ENCODE data around the gene ELP5. TPM values are rescaled to one million over a fixed set of nuclear protein-coding genes. Genes with fewer than 3 reads are reported as not detected.

ELP5 gene
- total RNA-seq, 4 donors from 2014 or later: 29.6 to 36.8 (median 33.8) TPM

DNA sequence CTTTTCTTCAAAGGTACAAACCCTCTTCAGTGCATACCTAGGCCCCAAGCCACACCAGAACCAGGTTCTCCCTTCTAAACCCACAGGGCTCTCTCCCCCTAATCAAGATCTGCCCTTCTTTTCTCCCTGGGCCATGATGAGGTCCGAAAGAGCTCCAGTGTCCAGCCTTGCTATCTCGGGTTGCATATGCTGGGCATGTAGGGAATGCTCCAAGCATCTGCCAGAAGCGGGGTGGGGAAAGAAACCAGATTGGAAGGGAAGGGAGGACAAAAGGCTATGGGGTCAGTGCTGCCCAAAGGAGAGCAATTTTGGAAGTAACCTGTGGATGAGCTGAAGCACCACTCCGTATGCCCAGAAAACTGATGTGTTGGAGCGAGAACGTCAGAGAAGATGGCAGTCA lies 2.8 kb upstream of the ELP5 start:
- Histone ChIP-seq H3K27ac (no peak overlapping the region), H3K4me1 (peaks cover 5 to 63% (median 27%) of the 10 kb centered on the region in 3 donors), H3K27me3 (no peaks in the 10 kb centered on the region), H3K36me3 (peaks cover 0 to 31% of the 10 kb centered on the region in 2 donors), H3K9me3 (no peaks in the 10 kb centered on the region), H3K4me3 (peak overlapping the region in 1 of 2 donors; percentile 94)
- TF ChIP-seq EP300 (IDR thresholded peaks at IDR 0.05) (no peak), POLR2AphosphoS5 (IDR thresholded peaks at IDR 0.05) (no peak), POLR2A (IDR thresholded peaks at IDR 0.05) (no peak)
- TF ChIP-seq, protein P1, sequence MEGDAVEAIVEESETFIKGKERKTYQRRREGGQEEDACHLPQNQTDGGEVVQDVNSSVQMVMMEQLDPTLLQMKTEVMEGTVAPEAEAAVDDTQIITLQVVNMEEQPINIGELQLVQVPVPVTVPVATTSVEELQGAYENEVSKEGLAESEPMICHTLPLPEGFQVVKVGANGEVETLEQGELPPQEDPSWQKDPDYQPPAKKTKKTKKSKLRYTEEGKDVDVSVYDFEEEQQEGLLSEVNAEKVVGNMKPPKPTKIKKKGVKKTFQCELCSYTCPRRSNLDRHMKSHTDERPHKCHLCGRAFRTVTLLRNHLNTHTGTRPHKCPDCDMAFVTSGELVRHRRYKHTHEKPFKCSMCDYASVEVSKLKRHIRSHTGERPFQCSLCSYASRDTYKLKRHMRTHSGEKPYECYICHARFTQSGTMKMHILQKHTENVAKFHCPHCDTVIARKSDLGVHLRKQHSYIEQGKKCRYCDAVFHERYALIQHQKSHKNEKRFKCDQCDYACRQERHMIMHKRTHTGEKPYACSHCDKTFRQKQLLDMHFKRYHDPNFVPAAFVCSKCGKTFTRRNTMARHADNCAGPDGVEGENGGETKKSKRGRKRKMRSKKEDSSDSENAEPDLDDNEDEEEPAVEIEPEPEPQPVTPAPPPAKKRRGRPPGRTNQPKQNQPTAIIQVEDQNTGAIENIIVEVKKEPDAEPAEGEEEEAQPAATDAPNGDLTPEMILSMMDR (IDR thresholded peaks at IDR 0.05): no peak
- WGBS, 2 donors (ENCODE audit: low coverage in 1 of 2): 85 to 93% methylated on average over 5 of the region's 6 CpGs
- no peak for ATAC-seq

DNA sequence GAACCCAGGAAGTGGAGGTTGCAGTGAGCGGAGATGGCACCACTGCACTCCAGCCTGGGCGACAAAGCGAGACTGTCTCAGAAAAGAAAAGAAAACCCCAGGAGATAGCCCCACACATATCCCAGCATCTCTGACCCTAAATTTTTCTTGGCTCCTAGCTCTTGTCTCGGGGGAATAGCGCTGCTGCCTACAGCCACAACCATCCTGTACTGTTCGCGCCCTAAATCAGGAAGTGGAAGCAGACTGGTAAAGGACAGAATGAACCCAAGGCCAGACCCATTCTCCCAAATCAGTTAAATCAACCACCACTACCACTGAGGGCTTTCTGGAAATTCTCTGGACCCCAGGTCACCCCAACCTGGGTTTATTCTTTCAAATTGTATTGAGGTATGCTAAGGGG lies 2.2 kb upstream of the ELP5 start:
- TF ChIP-seq POLR2AphosphoS5 (IDR thresholded peaks at IDR 0.05): no peak
- TF ChIP-seq POLR2A (IDR thresholded peaks at IDR 0.05): no peak
- TF ChIP-seq, protein P1 (IDR thresholded peaks at IDR 0.05): no peak
- TF ChIP-seq EP300 (IDR thresholded peaks at IDR 0.05): no peak
- H3K36me3 ChIP-seq: peaks cover 0 to 31% of the 10 kb centered on the region in 2 donors
- H3K9me3 ChIP-seq: no peaks in the 10 kb centered on the region
- peak overlapping the region in 1 of 2 donors; percentile 94 for H3K4me3 ChIP-seq
- H3K4me1 ChIP-seq: peaks cover 5 to 59% (median 27%) of the 10 kb centered on the region in 3 donors
- 90% methylated on average over 7 of the region's 7 CpGs; no CpG with 5 or more reads in 1 of the 2 donors for WGBS, 2 donors (ENCODE audit: low coverage in 1 of 2)
- no peak for ATAC-seq
- H3K27me3 ChIP-seq: no peaks in the 10 kb centered on the region
- H3K27ac ChIP-seq: peak overlapping the region in 3 of 4 donors; percentile 90 to 98 (median 91)

DNA sequence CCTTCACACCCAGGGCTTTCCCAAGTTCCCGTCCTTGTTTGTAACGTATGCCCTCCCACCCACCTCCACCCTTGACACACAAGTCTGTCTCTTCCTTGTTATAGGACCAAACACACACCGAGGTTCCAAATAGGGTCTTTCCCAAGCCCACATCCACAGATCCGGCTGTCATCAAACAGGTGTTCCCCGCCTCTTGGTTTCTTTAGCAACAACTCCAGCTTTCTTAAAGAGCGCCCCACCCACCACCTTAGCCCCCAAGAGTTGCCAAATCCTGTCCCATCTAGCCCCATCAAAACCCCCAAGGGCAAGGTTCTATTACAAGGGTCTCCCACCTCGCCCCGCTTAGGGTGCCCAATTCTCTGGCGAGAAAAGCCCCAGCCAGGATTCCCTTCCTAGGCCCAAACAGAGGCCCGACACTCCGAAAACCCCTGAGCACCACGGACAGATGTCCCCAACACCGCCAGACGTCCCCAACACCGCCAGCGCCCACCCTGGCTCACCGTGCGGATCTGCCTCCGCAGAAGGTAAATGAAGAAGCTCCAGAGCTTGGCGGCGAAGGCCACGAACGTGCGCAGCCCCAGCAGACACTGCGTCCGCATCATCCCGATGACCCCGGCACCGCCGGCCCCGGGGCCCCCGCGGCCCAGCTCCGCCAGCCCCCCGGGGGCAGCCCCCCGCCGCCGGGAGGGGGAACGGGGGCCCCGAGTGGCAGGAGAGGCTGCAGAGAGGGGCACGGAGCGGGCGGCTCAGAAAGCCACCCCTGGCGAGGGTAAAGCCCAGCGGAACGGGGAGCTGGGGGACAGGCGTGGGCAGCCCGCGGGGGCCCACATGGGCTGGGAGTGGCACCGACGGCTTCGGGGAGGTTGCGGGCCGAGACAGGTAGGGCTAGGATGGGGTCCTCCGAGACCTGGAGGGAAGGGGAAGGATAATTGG lies 1.1 kb upstream of the ELP5 start:
- TF ChIP-seq POLR2A (IDR thresholded peaks at IDR 0.05) (no peak), POLR2AphosphoS5 (IDR thresholded peaks at IDR 0.05) (no peak), EP300 (IDR thresholded peaks at IDR 0.05) (no peak)
- TF ChIP-seq, protein P1 (IDR thresholded peaks at IDR 0.05): no peak
- Histone ChIP-seq H3K9me3 (no peaks in the 10 kb centered on the region), H3K27me3 (no peaks in the 10 kb centered on the region), H3K27ac (peak overlapping the region; percentile 90 to 98 (median 94)), H3K4me3 (peak overlapping the region; percentile 79 to 94), H3K36me3 (peaks cover 0 to 31% of the 10 kb centered on the region in 2 donors), H3K4me1 (peaks cover 5 to 59% (median 27%) of the 10 kb centered on the region in 3 donors)
- ATAC-seq: peak; percentile 7
- 0 to 2% methylated on average over 4 to 6 of the region's 55 CpGs for WGBS, 2 donors (ENCODE audit: low coverage in 1 of 2)

DNA sequence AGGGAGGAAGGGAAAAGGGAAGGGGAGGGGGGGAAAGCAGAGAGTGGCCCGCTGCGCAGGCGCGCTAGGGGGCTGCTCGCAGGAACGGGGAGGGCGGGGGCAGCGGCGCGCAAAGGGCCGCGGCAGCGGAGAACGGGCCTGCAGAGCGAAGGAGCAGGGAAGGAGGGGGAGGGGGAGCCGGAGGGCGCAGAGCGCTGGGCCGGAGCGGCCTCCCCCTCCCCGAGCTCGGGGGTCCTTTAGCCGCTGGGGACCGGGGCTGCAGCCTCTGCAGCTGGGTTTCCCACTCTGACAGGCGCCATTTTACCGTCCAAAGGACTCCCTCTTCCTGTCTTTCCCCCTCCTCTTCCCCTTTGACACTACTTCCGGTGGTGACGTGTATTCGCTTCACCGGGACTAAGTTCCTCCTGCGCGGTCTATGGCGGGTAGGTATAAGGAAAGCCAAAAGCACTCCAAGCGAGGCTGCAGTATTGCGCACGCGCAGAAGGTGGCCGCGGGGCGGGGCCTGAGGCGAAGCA lies 297 bp upstream of the ELP5 start, which contains the start of gene CTDNEP1:
Gene CTDNEP1 (minus strand): TSS at position 74 of the 515 bp plus-strand sequence. CDS start 438 bp downstream, outside the sequence.
- Histone ChIP-seq H3K4me3 (peak within 1 kb of the TSS; percentile 79 to 94), H3K9me3 (no peaks in the 10 kb centered on the region), H3K36me3 (peaks cover 0 to 31% of the 10 kb centered on the region in 2 donors), H3K27ac (peak within 1 kb of the TSS; percentile 90 to 98 (median 94)), H3K27me3 (no peaks in the 10 kb centered on the region), H3K4me1 (peaks cover 5 to 51% (median 27%) of the 10 kb centered on the region in 3 donors)
- WGBS, 2 donors (ENCODE audit: low coverage in 1 of 2): 0 to 3% methylated on average over 12 to 23 of the region's 41 CpGs
- ATAC-seq: peak; percentile 96
- TF ChIP-seq POLR2AphosphoS5 (IDR thresholded peaks at IDR 0.05) (peak; percentile 50), POLR2A (IDR thresholded peaks at IDR 0.05) (peak in 1 of 2 donors; percentile 19)
- TF ChIP-seq, protein P1 (IDR thresholded peaks at IDR 0.05): no peak

All from gastroesophageal sphincter (tissue), 4 donors.